NCI-H2227 treated with DMSO at 0.1 percent for 48 hours (cell line): ENCODE data around the gene CACNA2D1.
A peak's percentile ranks its signal among the peaks of the same experiment; 100 is the strongest.

ENCODE experiments used
- DNase-seq: peaks from one replicate; lab custom pipeline; 2025; lab: John Stamatoyannopoulos, UW

The CACNA2D1 gene

DNA sequence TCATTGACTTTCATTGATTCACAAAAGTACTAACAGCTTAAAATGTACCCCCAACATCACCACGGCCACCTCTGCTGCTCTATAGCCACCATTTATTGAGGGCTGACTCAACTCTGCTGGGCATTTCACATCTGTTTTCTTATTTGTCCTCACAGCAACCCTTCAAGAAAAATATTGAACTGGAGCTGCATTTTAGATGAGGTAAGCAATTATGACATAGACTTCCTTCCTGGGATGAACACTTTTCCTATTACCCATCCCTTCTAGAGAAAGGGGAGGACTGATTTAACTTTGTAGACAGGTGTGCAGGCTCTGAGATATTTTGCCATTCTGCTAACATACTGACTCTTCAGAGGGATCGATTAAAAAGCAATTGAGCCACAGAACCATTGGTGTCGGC is 217.4 kb downstream of the CACNA2D1 start:
- no peak for DNase-seq

DNA sequence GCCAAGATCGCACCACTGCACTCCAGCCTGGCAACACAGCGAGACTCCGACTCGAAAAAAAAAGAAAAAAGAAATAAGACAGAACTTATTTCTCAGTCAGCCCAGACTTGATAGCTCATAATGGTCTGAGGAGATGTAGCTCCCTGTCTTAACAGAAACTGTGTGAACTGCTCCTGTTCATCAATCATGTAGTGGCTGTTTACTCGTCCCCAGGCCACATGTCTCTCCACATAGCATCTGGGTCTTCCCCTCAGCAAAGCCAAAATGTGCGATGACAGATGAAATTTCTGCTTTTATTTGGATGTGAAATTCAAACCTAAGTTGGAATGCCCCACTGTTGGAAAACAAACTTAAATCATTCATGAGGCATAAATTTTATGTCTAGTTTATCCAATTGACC is 219.0 kb downstream of the CACNA2D1 start:
- DNase-seq = no peak

DNA sequence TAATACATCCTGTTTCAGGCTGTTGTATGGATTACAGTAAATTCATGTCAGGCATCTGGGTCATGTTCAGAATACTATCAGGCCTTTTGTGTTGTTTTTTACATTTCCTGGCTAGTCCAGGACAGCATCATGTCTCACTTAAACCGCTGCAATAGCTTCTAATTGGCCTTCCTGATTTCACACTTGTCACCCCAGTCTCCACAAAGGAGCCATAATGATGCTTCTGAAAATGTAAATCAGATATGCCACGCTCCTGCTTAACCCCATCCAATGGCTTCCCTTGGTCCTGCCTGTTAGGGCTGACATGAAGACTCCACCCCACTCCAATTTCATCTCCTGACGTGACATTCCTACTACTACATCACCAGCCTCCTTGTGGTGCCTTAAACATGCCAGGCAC is 220.0 kb downstream of the CACNA2D1 start:
- DNase-seq = peak; percentile 18

DNA sequence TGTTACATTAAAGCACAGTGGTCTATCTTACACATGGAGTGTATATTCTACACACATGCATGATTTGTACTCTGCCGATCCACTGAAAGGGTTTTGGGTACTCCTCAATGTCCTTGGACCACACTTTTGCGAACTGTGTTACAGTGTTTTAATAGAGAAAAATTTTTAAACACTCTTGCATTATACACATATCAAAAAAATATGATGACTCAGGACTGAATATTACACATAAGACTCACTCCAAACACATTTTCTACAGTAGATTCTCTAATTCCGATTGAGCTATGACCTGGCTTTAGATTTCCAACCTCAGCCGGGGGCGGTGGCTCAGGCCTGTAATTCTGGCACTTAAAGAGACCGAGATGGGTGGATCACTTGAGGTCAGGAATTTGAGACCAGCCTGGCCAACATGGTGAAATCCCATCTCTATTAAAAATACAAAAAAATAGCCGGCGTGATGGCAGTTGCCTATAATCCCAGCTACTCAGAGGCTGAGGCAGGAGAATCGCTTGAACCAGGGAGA is 222.4 kb downstream of the CACNA2D1 start:
- no peak for DNase-seq

DNA sequence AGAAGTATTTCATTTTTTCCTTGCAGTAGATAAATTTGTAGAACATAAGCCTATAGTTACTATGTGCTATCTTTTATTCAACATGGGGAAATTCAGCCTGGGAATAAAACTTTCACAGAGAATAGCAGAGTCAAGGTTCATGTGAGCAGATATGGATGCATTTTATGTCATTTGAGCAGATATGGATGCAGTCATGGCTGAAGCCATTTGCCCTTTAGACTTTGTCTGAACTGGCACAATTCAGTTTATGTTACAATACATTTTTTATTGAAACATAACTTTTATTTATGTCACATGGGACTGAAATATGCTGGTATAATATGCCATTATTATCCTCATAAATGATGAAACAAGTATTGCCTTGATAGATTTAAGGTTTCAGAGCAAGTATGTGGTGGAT is 231.1 kb downstream of the CACNA2D1 start:
- no peak for DNase-seq

DNA sequence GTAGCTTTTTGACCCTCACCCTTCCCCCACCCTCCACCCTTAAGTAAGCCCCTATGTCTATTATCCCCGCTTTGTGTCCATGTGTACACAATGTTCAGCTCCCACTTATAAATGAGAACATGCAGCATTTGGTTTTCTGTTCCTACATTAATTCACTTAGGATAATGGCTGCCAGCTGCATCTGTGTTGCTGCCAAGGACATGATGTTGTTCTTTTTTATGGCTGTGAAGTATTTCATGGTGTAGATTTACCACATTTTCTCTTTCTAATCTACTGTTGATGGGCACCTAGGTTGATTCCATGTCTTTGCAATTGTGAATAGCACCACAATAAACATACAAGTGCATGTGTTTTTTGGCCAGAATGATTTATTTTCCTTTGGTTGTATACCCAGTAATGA is 232.2 kb downstream of the CACNA2D1 start:
- no peak for DNase-seq

DNA sequence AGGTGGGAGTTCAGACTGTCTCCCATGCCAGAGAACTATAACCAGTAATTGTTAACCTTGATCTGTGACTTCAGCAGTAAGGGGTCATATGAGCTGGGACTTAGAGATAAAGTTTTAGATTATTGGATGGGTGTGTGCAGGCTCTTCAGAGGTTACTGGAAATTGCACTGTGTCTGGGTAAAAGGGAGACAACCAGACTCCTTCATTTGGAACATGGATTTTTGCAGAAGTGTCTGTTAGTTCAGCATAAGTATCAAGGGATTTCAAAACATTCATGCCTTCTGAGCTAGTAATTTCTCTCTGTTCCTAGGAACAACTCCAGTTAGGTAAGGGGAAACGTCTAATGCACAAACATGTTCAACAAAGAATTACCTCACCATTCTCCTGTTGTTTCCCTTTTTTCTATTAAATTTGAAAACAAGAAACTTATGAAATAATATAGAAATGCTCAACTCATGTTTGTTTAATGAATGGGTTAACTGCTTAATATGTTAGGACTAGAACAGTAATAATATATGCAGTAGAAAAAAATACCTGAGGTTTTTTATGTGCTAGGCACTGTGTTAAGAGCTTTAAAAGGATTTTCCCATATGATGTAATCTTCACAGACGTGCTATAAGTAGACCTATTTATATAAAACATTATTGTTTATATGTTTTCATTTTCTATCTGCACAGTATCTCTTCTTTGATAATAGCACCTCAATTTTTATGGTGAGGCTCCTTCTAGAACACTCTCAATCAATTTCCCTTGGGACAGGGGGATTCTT is 233.0 kb downstream of the CACNA2D1 start:
- DNase-seq = peak; percentile 37

DNA sequence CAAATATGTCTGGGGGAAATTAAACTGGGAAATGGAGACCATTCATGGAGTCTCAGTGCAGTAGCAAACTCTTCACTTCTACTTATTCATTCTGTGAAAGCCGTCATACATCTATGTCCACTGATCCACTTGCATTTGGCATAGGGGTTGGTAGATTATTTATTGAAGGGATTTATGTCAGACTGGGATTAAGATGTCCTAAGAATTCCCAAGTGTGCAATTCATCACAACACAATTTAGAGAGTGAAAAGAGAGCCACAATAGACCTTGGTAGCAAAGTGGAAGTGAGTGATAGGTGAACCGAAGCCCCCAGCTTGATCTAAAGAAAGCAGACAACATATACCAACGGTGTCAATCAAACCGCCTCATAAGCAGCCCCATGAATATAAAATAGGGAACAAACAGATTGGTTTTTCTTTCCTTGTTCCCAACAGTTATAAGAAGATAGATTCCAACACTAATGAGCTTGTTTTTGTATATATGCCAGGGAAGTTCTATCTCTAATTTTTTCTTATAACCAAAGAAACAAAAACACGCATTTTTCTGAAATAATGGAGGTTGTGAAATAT is 234.3 kb downstream of the CACNA2D1 start:
- no peak for DNase-seq

DNA sequence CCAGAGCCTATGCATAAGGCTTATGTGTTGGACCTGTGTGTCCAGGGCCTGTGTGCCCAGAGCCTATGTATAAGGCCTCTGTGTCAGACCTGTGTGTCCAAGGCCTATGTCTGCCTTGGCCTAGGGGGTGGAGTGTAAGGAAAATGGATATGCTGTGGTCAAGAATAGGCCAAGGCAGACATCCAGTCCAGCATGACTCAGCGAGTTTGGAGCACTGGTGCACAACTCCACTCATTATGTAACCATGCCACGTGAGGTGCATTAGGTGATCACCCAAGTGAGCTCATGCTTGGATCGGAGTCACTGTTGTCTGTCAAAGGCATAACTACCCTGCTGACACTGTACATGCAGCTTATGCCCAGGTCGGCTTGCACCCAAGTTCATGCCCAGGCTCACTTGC is 238.9 kb downstream of the CACNA2D1 start:
- no peak for DNase-seq

DNA sequence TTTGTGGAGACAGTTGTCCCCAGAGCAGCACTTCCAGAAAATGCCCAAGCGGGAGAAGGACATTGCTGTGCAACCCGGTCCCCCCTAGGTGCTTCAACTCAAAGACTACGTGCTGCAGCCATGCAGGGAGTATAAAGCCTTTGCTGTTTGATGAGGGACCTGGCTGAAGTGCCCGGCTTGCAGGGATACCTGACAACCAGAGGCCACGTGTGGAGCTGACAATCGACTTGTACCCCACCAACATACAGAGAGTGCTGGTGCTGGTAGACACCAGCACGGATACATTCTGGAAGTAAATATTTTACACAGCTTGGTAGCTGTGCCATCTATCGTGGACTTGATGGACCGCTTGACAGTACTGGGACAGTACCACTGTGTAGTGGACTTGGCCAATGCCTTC is 240.6 kb downstream of the CACNA2D1 start:
- DNase-seq = no peak

DNA sequence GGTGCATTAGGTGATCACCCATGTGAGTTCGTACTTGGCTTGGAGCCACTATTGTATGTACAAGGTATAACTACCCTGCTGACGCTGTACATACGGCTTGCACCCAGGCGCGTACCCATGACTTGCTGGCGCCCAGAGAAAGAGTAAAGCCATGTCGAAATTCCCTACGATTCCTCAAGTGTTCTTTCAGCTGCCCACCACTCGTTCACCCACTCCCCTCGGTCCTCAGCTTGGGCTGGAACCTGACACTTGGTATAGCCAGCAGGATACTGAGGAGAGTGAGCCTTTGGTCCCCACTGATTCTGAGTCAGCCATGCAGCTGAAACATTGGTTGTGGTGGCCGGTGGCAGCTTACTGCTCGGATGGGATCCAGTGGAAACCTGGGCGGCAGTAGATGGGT is 241.5 kb downstream of the CACNA2D1 start:
- DNase-seq = no peak

DNA sequence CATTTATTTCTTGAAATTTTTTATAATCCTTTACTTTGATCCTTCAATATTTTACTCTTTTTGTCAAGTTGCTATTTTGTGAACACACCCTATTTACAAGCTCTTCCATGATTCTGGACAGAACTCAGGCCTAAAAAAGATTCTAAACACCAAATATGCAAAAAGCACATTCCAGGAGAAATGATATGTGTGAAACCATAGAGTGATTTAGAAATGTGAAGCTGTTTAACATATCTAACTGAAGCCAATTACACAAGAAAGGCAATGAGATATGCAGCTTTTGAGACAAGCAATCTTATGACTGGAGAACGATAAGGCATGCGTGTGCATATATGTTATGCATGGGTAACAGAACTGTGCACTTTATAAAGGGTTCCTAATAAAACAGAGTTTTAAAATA is 243.0 kb downstream of the CACNA2D1 start:
- no peak for DNase-seq

DNA sequence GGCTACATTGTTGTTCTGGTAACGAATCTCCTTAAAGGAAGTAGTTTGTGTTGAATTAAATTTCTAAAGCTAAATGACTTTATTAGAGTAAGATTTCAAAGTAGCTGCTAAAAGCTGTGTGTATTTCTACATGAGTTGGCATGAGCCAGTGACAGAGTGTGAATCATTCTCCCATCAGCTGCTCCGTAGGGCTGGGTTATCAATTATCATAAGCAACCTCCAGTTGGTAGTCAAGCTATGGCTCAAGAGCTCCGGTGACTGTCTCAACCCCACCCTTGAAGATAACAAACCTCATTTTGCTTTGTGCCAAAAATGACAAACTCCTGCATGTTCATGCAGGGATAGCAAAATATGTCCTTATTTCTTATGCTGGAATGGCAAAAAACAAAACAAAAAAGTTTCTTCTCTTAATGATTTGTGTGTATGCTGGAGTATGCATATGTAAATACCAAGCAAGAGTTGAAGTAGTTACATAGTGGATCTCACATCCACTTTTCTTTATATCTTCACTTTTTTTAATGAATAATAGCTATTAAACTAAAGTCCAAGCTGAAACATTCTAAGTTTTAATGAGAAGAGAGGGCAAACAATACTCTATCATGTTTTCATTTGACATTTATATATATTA is 249.4 kb downstream of the CACNA2D1 start:
- DNase-seq = peak; percentile 30

DNA sequence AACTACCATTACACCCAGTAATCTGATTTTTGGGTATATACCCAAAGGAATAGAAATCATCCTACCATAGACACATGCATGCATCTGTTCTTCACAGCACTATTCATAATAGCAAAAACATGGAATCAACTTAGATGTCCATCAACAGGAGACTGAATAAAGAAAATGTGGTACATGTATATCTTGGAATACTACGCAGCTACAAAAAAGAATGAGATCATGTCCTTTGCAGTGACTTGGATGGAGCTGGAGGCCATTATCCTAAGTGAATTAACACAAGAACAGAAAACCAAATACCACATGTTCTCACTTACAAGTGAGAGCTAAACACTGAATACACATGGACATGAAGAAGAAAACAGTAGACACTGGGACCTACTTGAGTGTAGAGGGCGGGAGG is 254.9 kb downstream of the CACNA2D1 start:
- DNase-seq = no peak

DNA sequence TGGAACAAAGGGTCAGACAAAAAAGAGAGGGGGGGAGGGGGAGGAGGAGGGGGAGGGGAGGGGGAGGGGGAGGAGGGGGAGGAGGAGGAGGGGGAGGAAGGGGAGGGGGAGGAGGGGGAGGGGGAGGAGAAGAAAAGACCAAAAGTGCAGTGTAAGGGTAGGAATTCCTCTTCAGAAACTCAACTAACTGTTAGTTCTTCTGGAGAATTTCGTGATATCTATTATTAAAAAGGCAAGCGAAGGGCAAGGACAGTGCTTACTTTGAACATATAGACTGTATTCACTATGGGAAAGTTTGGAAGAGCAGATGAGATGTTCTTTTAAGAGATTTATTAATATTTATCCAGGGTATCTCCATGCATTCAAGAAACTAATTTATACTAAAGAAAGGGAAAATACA is 258.1 kb downstream of the CACNA2D1 start:
- DNase-seq = no peak

DNA sequence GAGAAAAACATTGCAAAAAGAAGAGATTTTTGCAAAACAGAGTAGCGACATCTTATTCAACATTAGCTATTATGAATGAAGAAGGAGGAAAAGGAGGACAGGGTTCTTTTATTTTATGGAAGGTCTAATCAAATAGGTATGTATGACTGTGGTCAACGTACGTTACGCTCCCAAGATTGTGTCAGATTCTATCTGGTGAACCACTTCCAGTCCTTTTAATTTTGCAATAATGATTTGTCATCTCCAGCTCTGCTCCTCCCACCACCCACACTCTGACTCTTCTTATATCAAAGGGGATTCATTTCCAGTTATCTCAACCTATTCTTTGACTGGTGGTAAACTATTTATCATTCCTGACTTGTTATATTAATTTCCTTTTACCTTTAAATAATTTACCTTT is 259.9 kb downstream of the CACNA2D1 start:
- DNase-seq = no peak

DNA sequence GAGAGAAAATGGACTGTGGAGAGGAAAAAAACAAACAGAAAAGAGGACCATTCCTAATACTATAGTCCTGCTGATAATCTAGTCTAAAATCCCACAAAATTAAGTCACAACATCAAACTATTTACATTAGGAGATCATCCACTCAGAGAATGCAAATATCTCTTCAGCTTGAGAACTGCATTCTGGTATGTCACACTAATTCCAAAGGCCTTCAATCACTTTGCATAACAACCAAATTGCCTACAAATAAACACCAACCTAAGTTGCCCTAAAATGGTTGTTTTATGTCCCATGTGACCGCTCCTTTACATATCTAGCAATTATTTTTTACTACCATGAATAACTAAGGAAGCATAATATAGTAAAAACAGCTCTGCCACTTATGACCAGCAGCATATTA is 264.3 kb downstream of the CACNA2D1 start:
- no peak for DNase-seq

DNA sequence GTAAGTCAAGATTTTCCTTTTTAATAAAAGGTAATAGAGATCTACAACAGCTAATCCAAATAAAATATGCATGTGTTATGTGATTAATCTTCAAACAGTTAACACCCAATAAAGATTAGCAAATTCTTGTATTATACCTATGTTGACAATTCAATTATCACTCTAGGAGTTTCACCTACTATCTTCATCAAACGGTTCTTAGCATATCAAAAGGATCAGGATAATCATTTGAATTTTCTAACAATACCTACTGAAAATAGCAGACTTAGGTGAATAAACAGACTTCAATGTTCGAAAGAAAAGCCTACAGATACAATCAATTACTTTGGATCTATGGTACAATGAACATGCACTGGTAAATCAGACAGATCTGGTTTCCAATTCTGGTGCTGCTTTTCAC is 268.3 kb downstream of the CACNA2D1 start:
- DNase-seq = no peak

DNA sequence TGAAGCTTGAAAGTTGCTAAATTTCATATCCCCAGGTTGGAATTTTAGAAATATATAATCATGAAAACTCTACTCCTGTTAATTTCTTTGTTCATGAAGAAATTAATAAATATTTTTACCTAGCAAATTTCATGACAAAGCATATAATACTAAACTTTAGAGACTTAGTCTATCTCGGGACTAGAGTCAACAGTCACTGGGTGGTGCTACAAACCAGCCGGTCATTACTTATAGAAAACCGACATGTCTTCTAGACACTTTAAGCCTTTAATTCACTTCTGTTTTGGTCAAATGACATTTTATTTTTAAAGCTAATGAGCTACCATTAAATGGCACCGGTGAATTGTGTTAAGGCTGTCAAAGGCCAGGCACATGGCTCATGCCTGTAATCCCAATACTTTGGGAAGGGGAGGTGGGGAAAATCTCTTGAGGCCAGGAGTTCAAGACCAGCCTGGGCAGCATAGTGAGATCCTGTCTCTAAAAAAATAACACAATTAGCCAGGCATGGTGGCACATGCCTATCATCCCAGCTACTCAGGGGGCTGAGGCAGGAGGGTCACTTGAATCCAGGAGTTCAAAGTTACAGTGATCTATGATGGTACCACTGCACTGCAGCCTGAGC is 270.1 kb downstream of the CACNA2D1 start:
- DNase-seq = no peak

DNA sequence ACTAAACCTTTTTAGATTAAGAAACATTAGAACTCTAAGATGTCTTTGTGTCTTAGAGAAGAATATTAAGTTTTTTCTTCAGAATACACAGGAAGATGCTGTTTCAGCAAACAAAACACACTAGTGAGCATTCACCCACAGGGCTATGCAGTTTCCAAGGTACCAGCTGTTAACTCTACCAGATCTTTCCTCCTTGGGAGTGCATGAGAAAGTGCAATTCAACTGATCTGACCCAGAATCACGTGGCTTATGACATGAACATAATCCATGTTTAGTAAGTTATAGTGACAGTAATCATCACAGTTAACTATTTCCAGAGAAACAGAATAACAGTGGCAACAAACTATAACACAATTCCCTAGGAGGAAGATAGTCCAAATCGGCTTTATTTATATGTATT is 270.7 kb downstream of the CACNA2D1 start:
- no peak for DNase-seq

DNA sequence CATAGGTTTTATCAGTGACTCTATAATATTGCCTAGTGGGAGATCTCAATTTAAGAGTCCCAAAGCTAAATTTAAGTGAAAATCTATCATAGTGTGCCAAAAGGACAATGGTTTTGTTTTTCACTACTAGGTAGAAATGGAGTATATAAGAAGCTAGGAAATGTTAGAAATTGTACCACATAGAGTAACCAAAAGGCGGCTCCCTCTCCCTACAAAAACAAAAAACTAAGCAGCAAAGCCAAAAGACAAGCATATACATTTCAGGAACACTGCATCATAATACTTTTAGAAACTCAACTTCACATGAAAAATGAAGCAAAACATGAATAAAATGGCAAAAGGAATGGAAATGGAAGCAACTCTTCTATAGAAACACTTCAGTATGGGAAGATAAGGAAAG is 271.6 kb downstream of the CACNA2D1 start:
- DNase-seq = no peak

DNA sequence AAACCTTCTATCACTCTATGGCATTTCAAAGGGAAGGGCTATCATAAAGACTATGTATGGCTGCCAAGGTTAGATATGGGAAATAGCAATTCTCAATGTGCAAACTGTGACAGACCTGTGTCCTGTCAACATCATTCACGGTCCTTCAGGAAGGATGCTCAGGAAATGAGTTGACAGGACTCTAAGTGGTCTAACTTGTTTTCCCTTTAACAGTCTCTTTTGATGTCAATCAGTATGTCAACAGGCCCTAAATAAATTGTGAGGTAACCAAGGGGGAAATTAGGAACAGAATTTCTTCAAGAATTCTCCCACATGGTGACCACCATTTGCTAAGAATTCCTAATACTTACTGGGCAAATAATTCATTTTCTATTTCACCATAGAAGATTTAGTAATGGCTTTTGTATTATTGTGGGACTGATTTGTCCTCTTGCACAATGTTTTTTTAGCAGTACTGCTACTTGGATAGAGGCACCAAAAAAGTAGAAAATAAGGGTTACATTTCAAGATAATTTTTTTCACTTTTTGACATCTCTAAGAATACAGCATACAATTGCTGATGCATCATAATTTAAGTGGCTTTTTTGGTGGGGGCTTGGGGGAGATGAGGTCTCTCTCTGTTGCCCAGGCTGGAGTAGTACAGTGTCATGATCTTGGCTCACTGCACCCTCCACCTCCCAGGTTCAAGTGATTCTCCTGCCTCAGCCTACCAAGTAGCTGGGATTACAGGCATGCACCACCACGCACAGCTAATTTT is 275.8 kb downstream of the CACNA2D1 start:
- no peak for DNase-seq
